K562 (cell line): ENCODE results near the gene MEAK7. TPM values are rescaled to one million over a fixed set of nuclear protein-coding genes. Genes with fewer than 3 reads are reported as not detected.
A peak's percentile ranks its signal among the peaks of the same experiment; 100 is the strongest.

Experiments
- BDP1 ChIP-seq: IDR thresholded peaks from 3 replicates; pipeline ENCODE4 v1.6.1; 2011; ENCODE audit not compliant: insufficient read length, insufficient read depth
- CAMTA2 ChIP-seq: fragments of 250-450 bp; sonication (Bioruptor Pico); conservative IDR thresholded peaks from 2 replicates; pipeline ENCODE4 v1.5.1; 2022
- E2F1 ChIP-seq: sonication (generic); formaldehyde crosslinking; IDR thresholded peaks from 2 replicates; pipeline ENCODE4 v1.8.1; 2023; ENCODE audit warnings: mild to moderate bottlenecking, missing genetic modification reagents, moderate library complexity
- E2F5 ChIP-seq: sonication (generic); formaldehyde crosslinking; IDR thresholded peaks from 2 replicates; pipeline ENCODE4 v1.8.0; 2022; ENCODE audit warnings: mild to moderate bottlenecking, missing genetic modification reagents
- ESRRB ChIP-seq: fragments of 250-450 bp; sonication (Bioruptor Pico); IDR thresholded peaks from 2 replicates; pipeline ENCODE4 v1.5.0; 2020; ENCODE audit warnings: mild to moderate bottlenecking, moderate library complexity, borderline replicate concordance
- GTF2E2 ChIP-seq: fragments of 200-800 bp; sonication (Bioruptor generic); IDR thresholded peaks from 2 replicates; pipeline ENCODE4 v1.6.1; 2016; ENCODE audit warnings: missing genetic modification characterization, missing compliant biosample characterization
- L3MBTL2 ChIP-seq: fragments of 450-650 bp; IDR thresholded peaks from 2 replicates; pipeline ENCODE4 v1.6.1; 2016; ENCODE audit warnings: mild to moderate bottlenecking, moderate library complexity
- MEIS2 ChIP-seq: fragments of 450-650 bp; IDR thresholded peaks from 2 replicates; pipeline ENCODE4 v1.6.1; 2014; ENCODE audit warnings: mild to moderate bottlenecking; ENCODE audit not compliant: partially characterized antibody
- NUFIP1 ChIP-seq: fragments of 450-650 bp; IDR thresholded peaks from 2 replicates; pipeline ENCODE4 v1.6.1; 2018; ENCODE audit not compliant: partially characterized antibody
- POLR2H ChIP-seq: IDR thresholded peaks from 2 replicates; pipeline ENCODE4 v1.6.1; 2016; ENCODE audit warnings: missing genetic modification characterization, low read depth, mild to moderate bottlenecking, control low read depth, missing compliant biosample characterization, moderate library complexity
- PURB ChIP-seq: sonication (generic); formaldehyde crosslinking; IDR thresholded peaks from 2 replicates; pipeline ENCODE4 v1.9.0; 2021; ENCODE audit warnings: low read depth, mild to moderate bottlenecking, missing genetic modification reagents
- SNRNP70 ChIP-seq: fragments of 200-400 bp; formaldehyde crosslinking; optimal IDR thresholded peaks from 2 replicates; pipeline ENCODE3; 2017; ENCODE audit warnings: low read depth, low read length
- TRIM24 ChIP-seq, 2 experiments: fragments of 450-650 bp; IDR thresholded peaks; 2 replicates each; pipeline ENCODE4 v1.6.1; 2016
- XRCC5 ChIP-seq: fragments of 200-400 bp; formaldehyde crosslinking; IDR thresholded peaks from 2 replicates; pipeline ENCODE4 v1.6.1; 2017; ENCODE audit warnings: low read depth, mild to moderate bottlenecking, low read length
- ZBTB43 ChIP-seq: sonication (generic); formaldehyde crosslinking; IDR thresholded peaks from 2 replicates; pipeline ENCODE4 v1.8.0; 2023; ENCODE audit warnings: mild to moderate bottlenecking, missing genetic modification reagents
- ZNF592 ChIP-seq: fragments of 450-650 bp; IDR thresholded peaks from 2 replicates; pipeline ENCODE4 v1.6.1; 2017; ENCODE audit warnings: antibody characterized with exemption, mild to moderate bottlenecking
- ZNF695 ChIP-seq: fragments of 450-650 bp; formaldehyde crosslinking; IDR thresholded peaks from 2 replicates; pipeline ENCODE4 v1.4.0; 2020; ENCODE audit warnings: mild to moderate bottlenecking, moderate library complexity
- ZNF740 ChIP-seq, 3 experiments: fragments of 200-800 bp in 1 of 3; sonication (Bioruptor generic) in 1 of 3; sonication (generic) in 1 of 3; formaldehyde crosslinking in 1 of 3; IDR thresholded peaks; 2 replicates each; pipeline versions ENCODE4 v1.6.1 to v1.8.0; 2016 to 2022; ENCODE audit warnings: mild to moderate bottlenecking in 2 of 3, missing compliant biosample characterization in 2 of 3, missing genetic modification characterization in 2 of 3, missing genetic modification reagents in 1 of 3
- polyA plus RNA-seq, 8 experiments: library from polyadenylated mRNA; depleted of rRNA in 4 of 8; stranded (reverse) in 5 of 8; unstranded in 3 of 8; fragments of >200 nt; fragmentation: Nextera tagmentation in 2 of 8; fragmentation: Illumina TruSeq in 1 of 8; extraction: Ambion mirVana in 2 of 8; extraction: Trizol in 1 of 8; gene quantifications; 2 replicates each; pipeline versions ENCODE4 v1.2.1 to v1.2.3, GENCODE V29; 2011 to 2014; ENCODE audit warnings: inconsistent platforms in 1 of 8, missing spikeins in 1 of 8
- total RNA-seq, 7 experiments: library from RNA; depleted of rRNA in 6 of 7; stranded (reverse); fragments of >200 nt in 6 of 7; fragmentation: Illumina TruSeq in 2 of 7; extraction: Trizol in 2 of 7; gene quantifications; 2 replicates each; pipeline versions ENCODE4 v1.2.1 to v1.2.3, GENCODE V29; 2011 to 2021; ENCODE audit warnings: low replicate concordance in 1 of 7

The MEAK7 gene
- total and polyA plus RNA-seq, 9 of the 15 experiments (the other 6 are each of a cell fraction or from before 2014, with no cell fraction given) = 1.4 to 14.5 (median 6.3) TPM

- peak; percentile 55 for TF ChIP-seq ZNF592
- TF ChIP-seq CAMTA2 (CRISPR knock-in tag) = no peak
- TF ChIP-seq ZBTB43 (CRISPR knock-in tag) = no peak
- TF ChIP-seq MEIS2 = peak; percentile 99
- TF ChIP-seq E2F5 (CRISPR knock-in tag) = no peak
- no peak for TF ChIP-seq L3MBTL2
- no peak for TF ChIP-seq ESRRB (CRISPR knock-in tag)
- no peak for TF ChIP-seq NUFIP1
- TF ChIP-seq ZNF740 (CRISPR knock-in tag; IDR thresholded peaks at IDR 0.05) = peak; percentile 88
- TF ChIP-seq ZNF740 (tag; IDR thresholded peaks at IDR 0.05) = no peak
- peak; percentile 91; the same call in 1 of the 2 replicates for TF ChIP-seq GTF2E2 (tag)
- peak; percentile 64 to 74; a peak in 2 of 4 replicates for TF ChIP-seq TRIM24 (IDR thresholded peaks at IDR 0.05)
- no peak for TF ChIP-seq BDP1
- no peak for TF ChIP-seq XRCC5
- TF ChIP-seq E2F1 = 0 out of 2 replicates have a peak, but pooled peaks have one; percentile 10
- no peak for TF ChIP-seq PURB (CRISPR knock-in tag)
- no peak for TF ChIP-seq ZNF695 (CRISPR knock-in tag)
- TF ChIP-seq SNRNP70 = no peak
- peak; percentile 39 for TF ChIP-seq POLR2H (tag)
Measured at GRCh38 chr16:84537491-84538151, 33.2 kb upstream of the MEAK7 start (continued).
